HepG2 (cell line): ENCODE results near the gene UAP1. TPM values are rescaled to one million over a fixed set of nuclear protein-coding genes. Genes with fewer than 3 reads are reported as not detected.

Source experiments
- ATAC-seq: fragments of 200-7000 bp; cut with Tn5 transposase; 3 replicates; pipeline ENCODE4 v1.9.1; 2020; ENCODE audit warnings: mild to moderate bottlenecking, moderate library complexity
- BruUV-seq: library from RNA; stranded (reverse); fragments of 400-500 nt; replicated peaks from 2 replicates; lab custom pipeline; 2021; lab: Mats Ljungman, UMichigan
- CTCF ChIA-PET: fragments of 300-600 bp; formaldehyde crosslinking; extraction: SDS; loops from one replicate; lab custom pipeline; 2021; ENCODE audit warnings: low total read pairs, inconsistent platforms, low intra/inter-chr PET ratio; lab: Yijun Ruan, JAX
- POLR2A ChIA-PET: fragments of 350-600 bp; sonication (Branson Sonifier 250); formaldehyde crosslinking; loops from one replicate; lab custom pipeline; 2020; ENCODE audit warnings: antibody characterized with exemption, inconsistent platforms; lab: Yijun Ruan, JAX
- DNase-seq: peaks from one replicate; pipeline ENCODE4 v3.0.0-alpha.2; 2015; ENCODE audit warnings: low spot score
- FAIRE-seq: peaks from 3 replicates; lab custom pipeline; 2011; peaks lifted over from hg19 to GRCh38; lab: Jason Lieb, UNC
- H2AFZ ChIP-seq: one replicate; pipeline ENCODE4 v1.6.1; 2011; ENCODE audit warnings: low read length, inconsistent platforms
- H3K27ac ChIP-seq: fragments of 300-600 bp; 3 replicates; pipeline ENCODE4 v1.8.0; 2011; ENCODE audit warnings: mixed run types, mild to moderate bottlenecking, mixed read lengths, low read length, inconsistent platforms; ENCODE audit not compliant: insufficient read depth; ENCODE audit errors: extremely low read length
- H3K27me3 ChIP-seq, 2 experiments: fragments of 200-600 bp in 1 of 2; 2 replicates in 1 of 2; 3 replicates in 1 of 2; pipeline versions ENCODE4 v1.6.0 to v1.8.0; 2011; ENCODE audit warnings: low read length in 2 of 2, mild to moderate bottlenecking in 2 of 2, moderate library complexity in 2 of 2, inconsistent platforms in 1 of 2; ENCODE audit not compliant: insufficient read depth in 2 of 2, control insufficient read depth in 1 of 2
- H3K36me3 ChIP-seq, 2 experiments: fragments of 200-600 bp in 1 of 2; replicated peaks in 1 of 2; 2 replicates in 1 of 2; 3 replicates in 1 of 2; pipeline versions ENCODE4 v1.5.1 to v1.8.0; 2011; ENCODE audit warnings: low read length in 2 of 2, inconsistent platforms in 1 of 2; ENCODE audit not compliant: insufficient read depth in 2 of 2, control insufficient read depth in 1 of 2
- H3K4me1 ChIP-seq: 2 replicates; pipeline ENCODE4 v1.5.1; 2012; ENCODE audit warnings: low read length, inconsistent platforms; ENCODE audit not compliant: insufficient read depth
- H3K4me2 ChIP-seq: 2 replicates; pipeline ENCODE4 v1.6.0; 2011; ENCODE audit warnings: low read depth, low read length, inconsistent platforms
- H3K4me3 ChIP-seq, 3 experiments: fragments of 200-600 bp in 1 of 3; sonication (generic), shearing (Covaris generic) in 1 of 3; replicated peaks in 1 of 3; 2 replicates each; pipeline ENCODE4 v1.5.1; 2011 to 2016; ENCODE audit warnings: low read length in 3 of 3, inconsistent platforms in 2 of 3, low read depth in 2 of 3, mild to moderate bottlenecking in 2 of 3, control low read depth in 1 of 3, mixed read lengths in 1 of 3; ENCODE audit not compliant: insufficient read depth in 1 of 3
- H3K79me2 ChIP-seq: one replicate; pipeline ENCODE4 v1.6.1; 2011; ENCODE audit warnings: low read length, inconsistent platforms; ENCODE audit not compliant: insufficient read depth
- H3K9ac ChIP-seq: 2 replicates; pipeline ENCODE4 v1.6.0; 2011; ENCODE audit warnings: mild to moderate bottlenecking, low read depth, low read length, inconsistent platforms; ENCODE audit not compliant: insufficient read depth
- H3K9me3 ChIP-seq: 2 replicates; pipeline ENCODE4 v1.5.1; 2012; ENCODE audit warnings: mild to moderate bottlenecking, low read length
- H4K20me1 ChIP-seq: 2 replicates; pipeline ENCODE4 v1.6.0; 2011; ENCODE audit warnings: inconsistent platforms, mild to moderate bottlenecking, low read length, moderate library complexity; ENCODE audit not compliant: insufficient read depth
- ATM ChIP-seq: fragments of 450-650 bp; IDR thresholded peaks from 2 replicates; pipeline ENCODE4 v1.7.1; 2017; ENCODE audit warnings: mild to moderate bottlenecking, borderline replicate concordance
- GABPA ChIP-seq, 2 experiments: IDR thresholded peaks; 2 replicates each; pipeline ENCODE4 v1.6.1; 2011 to 2016; ENCODE audit warnings: low read depth in 2 of 2, low read length in 1 of 2, missing biosample characterization in 1 of 2, missing genetic modification characterization in 1 of 2
- HOXA7 ChIP-seq: sonication (generic); formaldehyde crosslinking; IDR thresholded peaks from 2 replicates; pipeline ENCODE4 v1.8.1; 2022; ENCODE audit warnings: mild to moderate bottlenecking, missing genetic modification reagents, moderate library complexity
- KLF9 ChIP-seq: IDR thresholded peaks from 2 replicates; pipeline ENCODE4 v1.6.1; 2016; ENCODE audit warnings: low read depth
- KMT2B ChIP-seq: IDR thresholded peaks from 2 replicates; pipeline ENCODE4 v1.6.1; 2016; ENCODE audit warnings: missing genetic modification reagents, missing compliant biosample characterization
- SNAPC2 ChIP-seq: sonication (generic); formaldehyde crosslinking; IDR thresholded peaks from 2 replicates; pipeline ENCODE4 v1.8.1; 2022; ENCODE audit warnings: mild to moderate bottlenecking, missing genetic modification reagents
- SSRP1 ChIP-seq: IDR thresholded peaks from 2 replicates; pipeline ENCODE4 v1.6.1; 2016; ENCODE audit warnings: control low read depth
- STAT5B ChIP-seq: sonication (generic); formaldehyde crosslinking; IDR thresholded peaks from 2 replicates; pipeline ENCODE4 v1.4.0; 2020; ENCODE audit warnings: missing genetic modification reagents
- TRIM24 ChIP-seq: sonication (generic); formaldehyde crosslinking; IDR thresholded peaks from 2 replicates; pipeline ENCODE4 v1.8.0; 2022; ENCODE audit warnings: mild to moderate bottlenecking, missing genetic modification reagents
- TSC22D2 ChIP-seq: sonication (generic); formaldehyde crosslinking; IDR thresholded peaks from 2 replicates; pipeline ENCODE4 v1.5.1; 2020; ENCODE audit warnings: missing genetic modification reagents, mild to moderate bottlenecking, borderline replicate concordance
- ZFP1 ChIP-seq: IDR thresholded peaks from 2 replicates; pipeline ENCODE4 v1.6.1; 2016
- ZFP36L2 ChIP-seq: sonication (generic); formaldehyde crosslinking; IDR thresholded peaks from 2 replicates; pipeline ENCODE4 v1.4.0; 2020; ENCODE audit warnings: missing genetic modification reagents
- ZNF264 ChIP-seq: sonication (generic); formaldehyde crosslinking; IDR thresholded peaks from 2 replicates; pipeline ENCODE4 v1.4.0; 2020; ENCODE audit warnings: missing genetic modification reagents
- ZNF317 ChIP-seq: sonication (generic); formaldehyde crosslinking; IDR thresholded peaks from 2 replicates; pipeline ENCODE4 v1.5.0; 2020; ENCODE audit warnings: mild to moderate bottlenecking, missing genetic modification reagents
- ZNF557 ChIP-seq: sonication (generic); formaldehyde crosslinking; IDR thresholded peaks from 2 replicates; pipeline ENCODE4 v1.4.0; 2020; ENCODE audit warnings: missing genetic modification reagents
- ZNF652 ChIP-seq: IDR thresholded peaks from 2 replicates; pipeline ENCODE4 v1.6.1; 2016; ENCODE audit warnings: low read depth, borderline replicate concordance
- ZSCAN20 ChIP-seq: sonication (generic); formaldehyde crosslinking; IDR thresholded peaks from 2 replicates; pipeline ENCODE4 v1.4.0; 2020; ENCODE audit warnings: missing genetic modification reagents, mild to moderate bottlenecking, borderline replicate concordance
- WGBS: methylation state at CpG from one replicate; pipeline ENCODE4 v1.1.6; 2017; ENCODE audit warnings: low lambda C conversion rate; 5-methylcytosine and 5-hydroxymethylcytosine counted together
- in situ Hi-C: cut with HindIII; loops from 2 replicates; pipeline ENCODE4 v1.10.0; 2017; ENCODE audit warnings: low pct_unique_long_range_greater_than_20kb; ENCODE audit not compliant: extremely low pct_ligation_motif_present
- intact Hi-C: fragments of 100-400 bp; cut with micrococcal nuclease; formaldehyde crosslinking; loops from one replicate; pipeline ENCODE4 v1.10.0; 2022; ENCODE audit not compliant: unreplicated experiment
- polyA plus RNA-seq, 8 experiments: library from polyadenylated mRNA; depleted of rRNA in 3 of 8; stranded (reverse) in 7 of 8; unstranded in 1 of 8; fragments of >200 nt; fragmentation: Illumina TruSeq in 4 of 8; extraction: Trizol in 4 of 8; gene quantifications; 2 replicates each; pipeline versions ENCODE4 v1.2.1 to v1.2.3, GENCODE V29; 2011 to 2016; ENCODE audit warnings: low read depth in 4 of 8, missing spikeins in 1 of 8, mixed read lengths in 1 of 8; ENCODE audit not compliant: insufficient read depth in 1 of 8
- total RNA-seq, 5 experiments: library from RNA; depleted of rRNA; stranded (reverse); fragments of >200 nt; fragmentation: Illumina TruSeq; extraction: Trizol; gene quantifications; 2 replicates each; pipeline ENCODE4 v1.2.3, GENCODE V29; 2016; ENCODE audit warnings: low read depth in 1 of 5
- TF ChIP-seq, protein P1 (sequence below): sonication (generic); formaldehyde crosslinking; IDR thresholded peaks from 2 replicates; pipeline ENCODE4 v1.4.0; 2020; ENCODE audit warnings: missing genetic modification reagents
- TF ChIP-seq, protein P2 (sequence below): sonication (generic); formaldehyde crosslinking; IDR thresholded peaks from 2 replicates; pipeline ENCODE4 v1.4.0; 2020; ENCODE audit warnings: missing genetic modification reagents
- TF ChIP-seq, protein P3 (sequence below): sonication (generic); formaldehyde crosslinking; IDR thresholded peaks from 2 replicates; pipeline ENCODE4 v1.9.0; 2021; ENCODE audit warnings: missing genetic modification reagents, borderline replicate concordance

Gene UAP1
- total and polyA plus RNA-seq, 2 of the 13 experiments (the other 11 are each of a cell fraction or from before 2014, with no cell fraction given) = 48.4 to 117 TPM

DNA sequence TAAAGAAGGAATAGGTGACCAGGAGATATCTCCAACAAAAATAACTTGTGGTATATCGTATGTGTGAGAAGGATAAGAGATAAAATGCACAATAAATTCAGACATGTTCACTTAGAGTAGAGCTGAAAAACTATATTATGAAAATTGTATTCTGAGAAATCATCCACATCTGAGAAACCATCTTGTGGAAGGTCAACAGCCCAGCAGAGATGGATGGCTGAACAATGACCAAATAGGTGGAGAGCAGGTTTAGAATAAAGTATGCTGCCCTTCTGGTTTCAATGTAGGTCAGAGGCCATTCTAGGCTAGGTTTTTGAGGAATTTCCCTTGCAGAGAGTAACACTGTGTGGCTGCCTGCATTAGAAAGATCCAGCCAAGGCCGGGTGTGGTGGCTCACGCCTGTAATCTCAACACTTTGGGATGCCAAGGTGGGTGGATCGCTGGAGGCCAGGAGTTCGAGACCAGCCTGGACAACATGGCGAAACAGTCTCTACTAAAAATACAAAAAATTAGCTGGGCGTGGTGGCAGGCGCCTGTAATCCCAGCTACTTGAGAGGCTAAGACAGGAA lies 8.8 kb upstream of the UAP1 start (continued):
- TF ChIP-seq ZFP1 (CRISPR knock-in tag) (no peak), ZNF264 (CRISPR knock-in tag) (no peak), ZSCAN20 (CRISPR knock-in tag) (no peak), TSC22D2 (CRISPR knock-in tag) (no peak)

DNA sequence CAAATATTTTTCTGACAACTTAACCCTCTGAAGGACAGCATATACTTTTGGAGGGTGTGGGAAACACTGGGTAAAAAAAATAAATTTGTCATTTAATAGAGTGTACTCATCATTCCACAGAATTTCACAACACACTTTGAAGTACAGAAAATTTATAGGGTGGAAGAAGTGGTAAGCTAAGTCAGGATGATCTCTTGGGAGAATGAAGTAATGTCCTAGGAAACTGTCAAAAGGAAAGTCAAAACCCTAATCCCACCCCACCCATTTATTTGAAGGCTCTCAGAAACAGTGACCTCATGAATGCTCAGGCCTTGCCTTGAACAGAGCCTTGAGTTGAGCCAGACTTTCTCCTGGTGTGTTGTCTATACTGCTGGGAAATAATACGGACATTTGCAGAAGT lies 7.3 kb upstream of the UAP1 start:
- in situ Hi-C loops (no loop called here), intact Hi-C loops (no loop called here)
- no peaks in the 10 kb centered on the region for H4K20me1 ChIP-seq
- FAIRE-seq (no peak), DNase-seq (no peak), ATAC-seq (no peak)
- H3K4me1 ChIP-seq = no peaks in the 10 kb centered on the region
- H3K36me3 ChIP-seq = no peaks in the 10 kb centered on the region
- H3K27ac ChIP-seq = no peak overlapping the region
- no peaks in the 10 kb centered on the region for H3K79me2 ChIP-seq
- H3K4me3 ChIP-seq = no peak overlapping the region
- WGBS = 88% methylated on average over 1 of the region's 1 CpG
- ChIA-PET CTCF (no interaction called here), POLR2A (no interaction called here)
- no peak overlapping the region for H2AFZ ChIP-seq
- no peak overlapping the region for H3K9ac ChIP-seq
- no peaks in the 10 kb centered on the region for H3K9me3 ChIP-seq
- no peak overlapping the region for H3K4me2 ChIP-seq
- no peaks in the 10 kb centered on the region for H3K27me3 ChIP-seq
- BruUV-seq = no TSS peak
- TF ChIP-seq ZNF317 (CRISPR knock-in tag) = no peak
- TF ChIP-seq SNAPC2 (CRISPR knock-in tag) = no peak
- TF ChIP-seq ATM = no peak
- TF ChIP-seq, protein P1, sequence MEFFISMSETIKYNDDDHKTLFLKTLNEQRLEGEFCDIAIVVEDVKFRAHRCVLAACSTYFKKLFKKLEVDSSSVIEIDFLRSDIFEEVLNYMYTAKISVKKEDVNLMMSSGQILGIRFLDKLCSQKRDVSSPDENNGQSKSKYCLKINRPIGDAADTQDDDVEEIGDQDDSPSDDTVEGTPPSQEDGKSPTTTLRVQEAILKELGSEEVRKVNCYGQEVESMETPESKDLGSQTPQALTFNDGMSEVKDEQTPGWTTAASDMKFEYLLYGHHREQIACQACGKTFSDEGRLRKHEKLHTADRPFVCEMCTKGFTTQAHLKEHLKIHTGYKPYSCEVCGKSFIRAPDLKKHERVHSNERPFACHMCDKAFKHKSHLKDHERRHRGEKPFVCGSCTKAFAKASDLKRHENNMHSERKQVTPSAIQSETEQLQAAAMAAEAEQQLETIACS (CRISPR knock-in tag) = no peak
- TF ChIP-seq STAT5B = no peak
- no peak for TF ChIP-seq HOXA7 (CRISPR knock-in tag)
- TF ChIP-seq TRIM24 = no peak
- TF ChIP-seq, protein P2, sequence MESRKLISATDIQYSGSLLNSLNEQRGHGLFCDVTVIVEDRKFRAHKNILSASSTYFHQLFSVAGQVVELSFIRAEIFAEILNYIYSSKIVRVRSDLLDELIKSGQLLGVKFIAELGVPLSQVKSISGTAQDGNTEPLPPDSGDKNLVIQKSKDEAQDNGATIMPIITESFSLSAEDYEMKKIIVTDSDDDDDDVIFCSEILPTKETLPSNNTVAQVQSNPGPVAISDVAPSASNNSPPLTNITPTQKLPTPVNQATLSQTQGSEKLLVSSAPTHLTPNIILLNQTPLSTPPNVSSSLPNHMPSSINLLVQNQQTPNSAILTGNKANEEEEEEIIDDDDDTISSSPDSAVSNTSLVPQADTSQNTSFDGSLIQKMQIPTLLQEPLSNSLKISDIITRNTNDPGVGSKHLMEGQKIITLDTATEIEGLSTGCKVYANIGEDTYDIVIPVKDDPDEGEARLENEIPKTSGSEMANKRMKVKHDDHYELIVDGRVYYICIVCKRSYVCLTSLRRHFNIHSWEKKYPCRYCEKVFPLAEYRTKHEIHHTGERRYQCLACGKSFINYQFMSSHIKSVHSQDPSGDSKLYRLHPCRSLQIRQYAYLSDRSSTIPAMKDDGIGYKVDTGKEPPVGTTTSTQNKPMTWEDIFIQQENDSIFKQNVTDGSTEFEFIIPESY = no peak
- TF ChIP-seq ZNF652 (CRISPR knock-in tag) = no peak
- no peak for TF ChIP-seq ZNF557 (CRISPR knock-in tag)
- no peak for TF ChIP-seq ZFP36L2 (CRISPR knock-in tag)
- no peak for TF ChIP-seq GABPA (IDR thresholded peaks at IDR 0.05; ENCODE audit: low read depth, low read length)
- TF ChIP-seq GABPA (CRISPR knock-in tag; IDR thresholded peaks at IDR 0.05; ENCODE audit: low read depth) = no peak
- TF ChIP-seq KLF9 (CRISPR knock-in tag) = no peak
- TF ChIP-seq, protein P3, sequence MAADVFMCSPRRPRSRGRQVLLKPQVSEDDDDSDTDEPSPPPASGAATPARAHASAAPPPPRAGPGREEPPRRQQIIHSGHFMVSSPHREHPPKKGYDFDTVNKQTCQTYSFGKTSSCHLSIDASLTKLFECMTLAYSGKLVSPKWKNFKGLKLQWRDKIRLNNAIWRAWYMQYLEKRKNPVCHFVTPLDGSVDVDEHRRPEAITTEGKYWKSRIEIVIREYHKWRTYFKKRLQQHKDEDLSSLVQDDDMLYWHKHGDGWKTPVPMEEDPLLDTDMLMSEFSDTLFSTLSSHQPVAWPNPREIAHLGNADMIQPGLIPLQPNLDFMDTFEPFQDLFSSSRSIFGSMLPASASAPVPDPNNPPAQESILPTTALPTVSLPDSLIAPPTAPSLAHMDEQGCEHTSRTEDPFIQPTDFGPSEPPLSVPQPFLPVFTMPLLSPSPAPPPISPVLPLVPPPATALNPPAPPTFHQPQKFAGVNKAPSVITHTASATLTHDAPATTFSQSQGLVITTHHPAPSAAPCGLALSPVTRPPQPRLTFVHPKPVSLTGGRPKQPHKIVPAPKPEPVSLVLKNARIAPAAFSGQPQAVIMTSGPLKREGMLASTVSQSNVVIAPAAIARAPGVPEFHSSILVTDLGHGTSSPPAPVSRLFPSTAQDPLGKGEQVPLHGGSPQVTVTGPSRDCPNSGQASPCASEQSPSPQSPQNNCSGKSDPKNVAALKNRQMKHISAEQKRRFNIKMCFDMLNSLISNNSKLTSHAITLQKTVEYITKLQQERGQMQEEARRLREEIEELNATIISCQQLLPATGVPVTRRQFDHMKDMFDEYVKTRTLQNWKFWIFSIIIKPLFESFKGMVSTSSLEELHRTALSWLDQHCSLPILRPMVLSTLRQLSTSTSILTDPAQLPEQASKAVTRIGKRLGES = no peak
- TF ChIP-seq SSRP1 (CRISPR knock-in tag) = no peak
- TF ChIP-seq KMT2B (CRISPR knock-in tag) = no peak
